Fibroblast of pulmonary artery (primary cell): ENCODE measurements around the gene CSRNP2.

Experiments
- DNase-seq: peaks from one replicate; pipeline ENCODE4 v3.0.0-alpha.2; 2010; ENCODE audit warnings: low read depth
- H3K4me3 ChIP-seq: replicated peaks from 2 replicates; pipeline ENCODE4 v1.5.1; 2011; ENCODE audit warnings: low read depth, mild to moderate bottlenecking, control low read depth, low read length, moderate library complexity
- CTCF ChIP-seq: IDR thresholded peaks from 2 replicates; pipeline ENCODE4 v1.5.1; 2011; ENCODE audit warnings: mild to moderate bottlenecking, control low read depth, low read length, inconsistent platforms; ENCODE audit errors: missing control alignments

The CSRNP2 gene

GRCh38 chr12:51090705-51091229, 7.4 kb upstream of the CSRNP2 start:
- no peak for TF ChIP-seq CTCF
- no peak overlapping the region for H3K4me3 ChIP-seq
- no peak for DNase-seq

DNA sequence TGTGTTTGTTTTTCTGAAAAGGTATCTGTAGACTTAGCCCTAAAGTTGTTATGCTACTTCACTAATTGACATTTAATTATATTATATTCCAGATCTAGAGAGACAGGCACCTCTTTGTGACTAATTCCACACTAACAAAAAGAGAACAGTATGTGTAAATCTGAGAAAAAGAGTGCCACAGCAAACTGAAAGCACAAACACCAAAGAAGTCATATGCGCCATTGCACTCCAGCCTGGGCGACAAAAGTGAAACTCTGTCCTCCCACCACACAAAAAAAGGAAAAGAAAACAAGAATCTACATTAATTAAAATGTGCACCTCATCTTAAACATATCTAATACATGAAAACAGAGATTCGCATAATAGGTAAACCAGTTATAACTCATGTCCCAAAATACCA, 4.4 kb upstream of the CSRNP2 start:
- no peak for DNase-seq
- no peak overlapping the region for H3K4me3 ChIP-seq
- TF ChIP-seq CTCF: no peak

- no peak overlapping the region for H3K4me3 ChIP-seq
- DNase-seq: no peak
- TF ChIP-seq CTCF: no peak
Observed at GRCh38 chr12:51086933-51087332, 3.5 kb upstream of the CSRNP2 start.

- TF ChIP-seq CTCF: no peak
- DNase-seq: no peak
- H3K4me3 ChIP-seq: no peak overlapping the region
Observed at GRCh38 chr12:51085757-51086156, 2.4 kb upstream of the CSRNP2 start.

DNA sequence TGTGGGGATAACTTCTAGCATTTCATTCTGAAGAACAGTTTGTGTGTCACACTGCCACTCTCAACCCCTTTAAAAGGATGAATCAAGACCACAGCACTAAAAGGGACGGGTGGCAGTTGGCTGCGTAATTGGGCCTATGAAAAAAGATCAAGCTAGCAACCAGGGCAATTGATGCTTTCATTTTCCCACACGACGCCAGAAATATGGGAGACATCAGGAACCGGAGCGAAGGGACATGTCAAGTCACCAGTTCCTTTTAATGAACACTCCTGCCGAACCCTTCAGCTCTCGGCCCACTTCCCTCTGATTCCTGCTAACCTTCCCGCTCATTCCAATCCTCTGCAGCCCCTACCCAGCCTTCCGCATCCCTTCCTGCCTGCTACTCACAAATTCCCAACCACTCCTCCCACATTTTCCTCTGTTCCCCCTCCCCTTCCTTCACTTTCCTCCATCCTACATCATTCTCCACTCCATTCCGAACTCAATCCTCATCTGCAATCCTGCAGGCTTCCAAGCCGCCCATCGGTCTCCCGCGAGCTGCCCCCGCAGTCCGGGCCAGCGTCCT, 753 bp downstream of the CSRNP2 start:
- peak overlapping the region; percentile 90 for H3K4me3 ChIP-seq
- TF ChIP-seq CTCF: no peak
- DNase-seq: peak; percentile 42

DNA sequence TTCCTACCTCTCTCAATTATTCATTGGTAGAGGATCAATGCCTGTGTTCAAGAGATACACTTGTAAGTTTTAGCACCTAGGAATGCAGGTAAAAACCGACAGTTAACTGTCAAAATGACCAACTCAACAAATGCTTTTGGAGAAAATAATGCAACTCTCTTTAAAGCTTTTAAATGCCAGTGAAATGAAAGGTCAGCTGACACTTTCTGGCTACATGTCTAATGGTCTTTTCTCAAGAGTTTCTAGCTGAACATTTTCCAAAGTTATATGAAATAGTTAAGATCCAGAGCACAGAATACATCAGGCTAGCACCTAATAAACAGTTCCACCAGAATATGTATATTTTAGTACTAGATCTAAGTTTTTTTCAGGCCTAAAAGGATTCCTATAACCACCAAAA, 2.0 kb downstream of the CSRNP2 start:
- H3K4me3 ChIP-seq: no peak overlapping the region
- no peak for DNase-seq

More for the DNA sequence above, 2.0 kb downstream of the CSRNP2 start:
- no peak for TF ChIP-seq CTCF
